Fibroblast of peridontal ligament (primary cell): ENCODE data around the gene GGA3.

Experiments used
- DNase-seq: peaks from one replicate; pipeline ENCODE4 v3.0.0-alpha.2; 2010; ENCODE audit errors: extremely low read depth

The GGA3 gene

DNA sequence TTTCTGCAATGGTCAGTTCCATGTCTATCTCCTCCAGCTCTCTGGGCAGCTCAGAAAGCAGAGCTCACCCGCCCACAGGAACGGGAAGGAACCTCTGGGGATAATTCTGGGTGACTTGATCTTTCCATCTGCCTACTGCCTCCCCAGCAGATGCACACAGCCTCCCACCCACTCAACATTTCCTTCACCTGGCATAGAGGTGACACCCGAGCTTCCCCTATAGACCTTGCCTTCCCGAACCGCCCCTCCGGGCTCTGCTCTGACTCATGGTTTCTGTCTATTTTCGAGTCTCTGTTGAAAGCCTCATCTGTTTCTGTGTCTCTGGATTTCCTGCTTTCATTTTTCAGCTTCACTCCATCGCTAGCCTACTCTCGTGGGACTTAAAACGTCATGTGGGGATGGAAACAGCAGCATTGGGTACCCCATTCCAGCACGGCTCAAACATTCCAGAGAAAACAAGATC is 11.4 kb downstream of the GGA3 start:
- DNase-seq, result peak; percentile 90

GRCh38 chr17:75249564-75249963 is 11.8 kb downstream of the GGA3 start:
- DNase-seq, result no peak

DNA sequence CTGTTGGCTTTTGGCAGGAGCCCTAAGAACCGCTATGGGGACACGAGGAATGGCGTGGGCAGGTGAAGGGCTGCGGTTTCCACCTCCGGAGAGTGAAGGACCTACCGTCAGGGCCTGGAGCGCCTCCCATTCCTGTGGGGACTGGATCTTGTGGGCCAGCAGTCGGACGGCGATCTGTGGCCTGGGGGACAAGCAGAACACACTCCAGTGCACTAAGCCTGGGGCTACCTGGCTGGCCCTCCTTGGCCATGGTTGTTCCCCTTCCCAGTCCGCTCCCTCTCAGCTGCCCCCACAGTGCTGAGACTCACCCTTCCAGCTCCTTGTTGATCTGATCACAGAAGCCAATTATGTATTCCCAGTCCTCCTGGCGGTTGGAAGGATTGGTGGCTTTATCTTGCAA is 15.0 kb downstream of the GGA3 start:
- DNase-seq, result no peak

GRCh38 chr17:75245011-75245410 is 16.4 kb downstream of the GGA3 start:
- no peak for DNase-seq

DNA sequence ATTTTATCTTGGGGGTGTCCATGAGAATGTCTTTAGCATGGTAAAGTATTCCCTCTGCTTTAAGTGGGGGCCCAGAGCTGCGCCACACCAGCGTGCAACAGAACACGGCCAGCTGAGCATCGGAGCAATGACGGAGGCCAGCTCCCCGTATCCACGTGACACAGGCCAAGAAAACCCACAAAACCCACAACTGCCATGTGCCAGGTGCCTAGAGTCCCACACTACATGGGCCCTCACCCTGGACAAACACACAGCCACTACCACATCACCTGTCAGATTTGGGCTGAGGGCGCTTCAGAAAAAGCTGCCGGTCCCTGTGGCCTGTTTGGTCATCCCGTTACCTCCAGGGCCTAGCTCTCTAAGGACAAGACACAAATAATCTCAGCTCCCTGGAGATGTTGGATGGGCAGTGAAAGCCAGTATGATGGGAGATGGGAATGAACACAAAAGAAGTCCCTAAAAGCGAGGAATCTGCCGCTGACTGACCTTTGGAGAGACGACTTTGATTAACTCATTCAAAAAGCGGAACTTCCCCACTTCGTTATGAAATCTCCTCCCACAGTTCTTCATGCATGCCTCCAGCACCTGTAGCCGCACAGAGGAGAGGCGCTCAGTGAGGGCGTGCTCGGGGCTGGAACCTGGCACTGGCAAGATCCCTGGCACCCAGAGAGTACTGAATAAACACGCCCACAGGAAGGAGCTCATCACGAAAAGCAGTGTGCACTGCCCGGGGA is 17.1 kb downstream of the GGA3 start:
- no peak for DNase-seq

DNA sequence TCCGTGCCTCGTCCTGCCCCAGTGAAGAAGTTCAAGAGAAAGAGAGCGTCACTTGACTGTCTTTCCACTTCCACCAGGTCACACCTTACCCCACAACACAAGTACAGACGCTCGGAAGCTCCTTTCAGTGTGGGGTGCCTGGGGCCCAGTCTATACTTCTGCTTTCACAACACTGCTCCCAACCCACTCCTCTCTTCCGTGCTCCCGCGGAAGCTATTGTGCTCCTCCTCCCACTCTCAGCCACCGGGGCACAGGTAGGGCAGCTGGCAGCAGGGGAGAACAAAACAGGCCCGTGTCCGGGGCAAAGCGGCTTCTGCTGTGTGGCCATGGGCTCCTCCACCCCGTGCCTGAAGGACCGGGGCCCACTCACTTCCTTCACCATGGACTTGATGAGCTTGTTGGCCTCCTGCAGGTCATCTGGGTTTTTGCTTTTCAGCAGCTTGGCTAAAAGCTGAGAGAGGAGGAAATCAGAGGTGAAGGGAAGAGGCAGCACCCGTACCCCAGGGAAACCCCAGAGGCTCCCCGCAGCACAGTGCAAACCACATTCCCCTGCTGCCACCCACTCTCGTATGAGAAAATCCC is 18.9 kb downstream of the GGA3 start:
- DNase-seq, result no peak

GRCh38 chr17:75241996-75242460 is 19.4 kb downstream of the GGA3 start:
- peak; percentile 47 for DNase-seq

- peak; percentile 34 for DNase-seq
Measured at GRCh38 chr17:75241502-75241901, 19.9 kb downstream of the GGA3 start.

DNA sequence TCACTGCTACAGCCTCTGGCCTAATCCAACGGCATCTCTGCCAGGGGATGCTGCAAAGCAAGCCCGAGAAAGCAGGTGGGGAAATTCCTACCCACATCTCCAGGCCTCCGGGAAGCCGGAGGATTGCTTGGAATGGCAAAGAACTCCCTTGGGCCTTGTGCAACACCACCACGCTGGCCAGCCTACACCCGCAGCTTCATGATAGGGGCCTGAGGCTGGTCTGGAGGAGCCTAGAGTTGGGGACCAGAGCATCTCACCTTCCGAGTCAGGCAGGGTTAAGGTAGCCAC is 20.3 kb downstream of the GGA3 start:
- peak; percentile 50 for DNase-seq

GRCh38 chr17:75240394-75241142 is 20.8 kb downstream of the GGA3 start:
- DNase-seq, result no peak

- DNase-seq, result no peak
Measured at GRCh38 chr17:75239778-75240393, 21.5 kb downstream of the GGA3 start.

DNA sequence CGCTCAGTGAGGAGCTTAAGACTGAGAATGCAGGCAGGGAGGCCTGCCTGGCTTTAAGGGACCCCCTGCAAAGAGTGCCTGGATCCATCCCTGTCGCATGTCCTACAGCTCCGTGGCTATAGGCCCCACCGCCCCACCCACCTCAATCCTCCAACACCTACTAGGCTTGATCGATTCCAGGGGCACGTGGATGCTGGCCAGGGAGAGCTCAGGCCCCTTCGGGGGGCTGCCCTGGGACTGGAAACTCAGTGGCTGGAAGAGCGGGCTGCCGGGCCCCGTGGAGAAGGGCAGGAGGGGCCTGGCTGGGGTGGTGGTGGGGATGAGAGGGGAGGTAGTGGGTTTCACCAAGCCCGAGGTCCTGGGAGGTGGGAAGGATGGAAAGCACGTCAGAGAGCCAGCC is 22.2 kb downstream of the GGA3 start:
- DNase-seq, result no peak

- peak; percentile 62 for DNase-seq
Measured at GRCh38 chr17:75238684-75239191, 22.7 kb downstream of the GGA3 start.

- DNase-seq, result no peak
Measured at GRCh38 chr17:75238020-75238580, 23.3 kb downstream of the GGA3 start.

DNA sequence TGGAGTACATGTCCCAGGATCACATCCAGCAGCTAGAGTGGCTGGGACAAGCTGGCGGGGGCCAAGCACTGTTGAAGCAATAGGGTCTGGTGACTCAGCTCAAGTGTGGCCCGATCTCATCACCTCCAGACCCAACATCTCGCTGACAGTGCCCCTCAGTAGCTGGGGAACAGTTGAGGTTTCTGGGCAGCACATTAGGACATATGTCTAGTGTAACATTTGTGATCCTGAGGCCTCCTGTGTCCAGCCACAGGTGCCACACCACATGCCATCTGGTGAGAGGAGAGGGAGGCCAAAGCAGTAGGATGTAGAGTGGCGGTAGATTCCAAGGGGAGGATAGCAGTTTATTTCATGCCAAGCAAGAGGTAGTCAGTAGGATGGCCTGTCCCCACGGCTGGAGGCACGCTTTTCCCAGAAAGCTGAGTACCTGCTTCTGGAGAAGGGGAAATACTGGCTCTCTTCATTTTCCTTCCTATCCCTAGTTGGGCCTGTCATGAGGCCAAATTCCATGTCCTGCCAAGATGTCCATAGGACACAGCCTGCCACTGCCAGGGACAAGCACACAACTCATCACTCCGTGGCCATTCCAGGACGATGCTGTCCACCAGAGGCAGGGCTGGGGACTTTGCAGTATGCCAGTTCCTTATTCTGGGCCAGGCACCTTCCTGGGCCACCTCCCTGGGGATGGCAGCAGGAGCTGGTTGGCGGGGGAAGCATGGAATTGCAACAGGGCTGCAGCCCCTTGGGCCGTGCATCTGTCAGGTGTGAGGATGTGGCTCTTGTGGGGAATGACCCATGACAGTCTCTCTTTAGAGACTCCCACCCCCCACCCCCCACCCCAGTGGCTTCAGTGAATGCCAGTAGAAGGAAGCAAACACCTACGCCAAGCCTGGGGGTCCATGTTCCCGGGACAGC is 24.0 kb downstream of the GGA3 start:
- no peak for DNase-seq

DNA sequence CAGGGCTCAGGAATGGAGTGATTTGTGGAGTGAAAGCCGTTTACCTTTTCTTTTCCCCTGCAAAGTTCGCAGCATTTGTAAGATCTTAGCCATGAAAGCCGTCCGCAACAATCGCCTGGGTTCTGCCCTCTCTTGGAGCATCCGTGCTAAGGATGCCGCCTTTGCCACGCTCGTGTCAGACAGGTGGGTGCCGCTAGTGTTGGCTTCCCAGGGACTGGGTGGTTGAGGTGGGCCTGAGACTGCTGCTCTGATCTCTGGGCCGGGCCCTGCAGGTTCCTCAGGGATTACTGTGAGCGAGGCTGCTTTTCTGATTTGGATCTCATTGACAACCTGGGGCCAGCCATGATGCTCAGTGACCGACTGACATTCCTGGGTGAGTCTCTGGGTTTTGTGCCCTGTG is 28.6 kb downstream of the GGA3 start:
- DNase-seq, result no peak

- no peak for DNase-seq
Measured at GRCh38 chr17:75231741-75232464, 29.5 kb downstream of the GGA3 start.

- DNase-seq, result no peak
Measured at GRCh38 chr17:75231071-75231470, 30.3 kb downstream of the GGA3 start.

GRCh38 chr17:75228847-75229246 is 32.6 kb downstream of the GGA3 start:
- DNase-seq, result no peak

DNA sequence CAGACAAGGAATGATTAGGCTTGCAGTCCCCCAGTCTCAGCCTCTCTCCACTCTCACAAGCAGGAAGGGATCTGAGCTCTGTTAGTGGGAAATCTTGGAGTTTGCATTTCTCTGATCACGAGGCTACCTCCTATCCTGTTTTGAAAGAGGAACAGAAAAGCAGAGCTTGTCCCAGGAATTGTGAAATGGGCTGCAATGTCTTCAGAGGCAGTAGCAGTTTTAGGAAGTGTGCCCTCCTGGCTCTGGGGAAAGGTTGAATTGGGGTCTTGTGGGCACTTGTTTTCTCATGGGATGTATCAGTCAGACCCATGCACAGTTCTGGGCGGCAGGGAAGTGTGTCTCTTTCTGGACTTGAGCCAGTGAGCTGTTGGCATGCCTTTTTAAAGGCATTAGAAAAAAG is 33.1 kb downstream of the GGA3 start:
- DNase-seq, result peak; percentile 57
